ENCODE data around the gene ITPK1.
A peak's percentile ranks its signal among the peaks of the same experiment; 100 is the strongest.
"Not testable (repeated sequence)": the region's sequence is repeated elsewhere in the genome, so short reads cannot be mapped to it uniquely, and the experiment has no call there.

The ITPK1 gene

GRCh38 chr14:93128725-93129459, 13.2 kb upstream of the ITPK1 start:
- no peak for DNase-seq (ENCODE audit: low spot score)

GRCh38 chr14:93126111-93126510, 10.4 kb upstream of the ITPK1 start:
- no peak for DNase-seq (ENCODE audit: low spot score)

GRCh38 chr14:93122826-93123225, 7.1 kb upstream of the ITPK1 start:
- no peak for DNase-seq (ENCODE audit: low spot score)

- no peak for DNase-seq (ENCODE audit: low spot score)
These were observed 5.5 kb upstream of the ITPK1 start for GRCh38 chr14:93121030-93121834.

GRCh38 chr14:93120517-93120916, 4.8 kb upstream of the ITPK1 start:
- no peak for DNase-seq (ENCODE audit: low spot score)

GRCh38 chr14:93116676-93117200, 1.0 kb upstream of the ITPK1 start:
- no peak for DNase-seq (ENCODE audit: low spot score)

GRCh38 chr14:93115069-93115820, 480 bp downstream of the ITPK1 start:
- DNase-seq (ENCODE audit: low spot score), result peak; percentile 95

- no peak for DNase-seq (ENCODE audit: low spot score)
These were observed 1.0 kb downstream of the ITPK1 start for GRCh38 chr14:93114713-93115068.

- DNase-seq (ENCODE audit: low spot score), result no peak
These were observed 1.5 kb downstream of the ITPK1 start for GRCh38 chr14:93114068-93114710.

GRCh38 chr14:93113678-93114067, 2.1 kb downstream of the ITPK1 start:
- no peak for DNase-seq (ENCODE audit: low spot score)

- peak; percentile 78 for DNase-seq (ENCODE audit: low spot score)
These were observed 2.6 kb downstream of the ITPK1 start for GRCh38 chr14:93112891-93113677.

- not testable (repeated sequence) for DNase-seq (ENCODE audit: low spot score)
These were observed 4.2 kb downstream of the ITPK1 start for GRCh38 chr14:93111541-93111940.

- no peak for DNase-seq (ENCODE audit: low spot score)
These were observed 4.8 kb downstream of the ITPK1 start for GRCh38 chr14:93110856-93111419.

GRCh38 chr14:93109572-93110481, 5.9 kb downstream of the ITPK1 start:
- no peak for DNase-seq (ENCODE audit: low spot score)

GRCh38 chr14:93108105-93108504, 7.6 kb downstream of the ITPK1 start:
- DNase-seq (ENCODE audit: low spot score), result no peak

GRCh38 chr14:93107453-93107852, 8.3 kb downstream of the ITPK1 start:
- DNase-seq (ENCODE audit: low spot score), result no peak

- DNase-seq (ENCODE audit: low spot score), result no peak
These were observed 9.1 kb downstream of the ITPK1 start for GRCh38 chr14:93106541-93107156.

GRCh38 chr14:93105856-93106255, 9.9 kb downstream of the ITPK1 start:
- not testable (repeated sequence) for DNase-seq (ENCODE audit: low spot score)

- DNase-seq (ENCODE audit: low spot score), result peak; percentile 43
These were observed 10.4 kb downstream of the ITPK1 start for GRCh38 chr14:93105362-93105761.
